Thymus (tissue), 11 donors: ENCODE results near the gene KIF13A. TPM values are rescaled to one million over a fixed set of nuclear protein-coding genes. Genes with fewer than 3 reads are reported as not detected.
"Not testable (repeated sequence)": the region's sequence is repeated elsewhere in the genome, so short reads cannot be mapped to it uniquely, and the experiment has no call there.

Experiments
- DNase-seq, 9 donors: peaks; one replicate each; pipeline ENCODE4 v3.0.0-alpha.2; 2013; ENCODE audit warnings: low spot score in 9 of 9, low read depth in 6 of 9, missing footprints in 1 of 9
- H3K27ac ChIP-seq, 2 donors: one replicate each; pipeline ENCODE4 v1.5.1; 2013; ENCODE audit warnings: control low read depth in 1 of 2, low read depth in 1 of 2, low read length in 1 of 2, mild to moderate bottlenecking in 1 of 2, moderate library complexity in 1 of 2
- H3K27me3 ChIP-seq, 2 donors: one replicate each; pipeline ENCODE4 v1.5.1; 2013; ENCODE audit warnings: low read length in 1 of 2; ENCODE audit not compliant: control insufficient read depth in 2 of 2, insufficient read depth in 1 of 2
- H3K36me3 ChIP-seq, 2 donors: one replicate each; pipeline ENCODE4 v1.5.1; 2013; ENCODE audit warnings: low read length in 1 of 2, mild to moderate bottlenecking in 1 of 2, moderate library complexity in 1 of 2; ENCODE audit not compliant: control insufficient read depth in 2 of 2, insufficient read depth in 2 of 2
- H3K4me1 ChIP-seq, 2 donors: one replicate each; pipeline ENCODE4 v1.5.1; 2013; ENCODE audit warnings: low read length in 2 of 2; ENCODE audit not compliant: control insufficient read depth in 2 of 2, insufficient read depth in 2 of 2
- H3K4me3 ChIP-seq, 2 donors: one replicate each; pipeline ENCODE4 v1.5.1; 2013; ENCODE audit warnings: low read length in 2 of 2, control low read depth in 1 of 2, mild to moderate bottlenecking in 1 of 2
- H3K9me3 ChIP-seq, 2 donors: one replicate each; pipeline ENCODE4 v1.5.1; 2013; ENCODE audit warnings: low read length in 1 of 2, mild to moderate bottlenecking in 1 of 2; ENCODE audit not compliant: control insufficient read depth in 2 of 2, insufficient read depth in 1 of 2
- WGBS: extraction: QIAGEN DNeasy Blood & Tissue Kit; methylation state at CpG from one replicate; pipeline ENCODE4 v1.1.7; 2013; 5-methylcytosine and 5-hydroxymethylcytosine counted together
- polyA plus RNA-seq: library from polyadenylated mRNA; stranded (reverse); fragments of 200-250 nt; gene quantifications from one replicate; pipeline ENCODE4 v1.2.3, GENCODE V29; 2013
- total RNA-seq: library from RNA; stranded (reverse); fragments of 120-200 nt; gene quantifications from one replicate; pipeline ENCODE4 v1.2.4, GENCODE V29; 2013
- donor health status: healthy.

The KIF13A gene
- total and polyA plus RNA-seq, 2 donors = 8.5 to 13.7 TPM

DNA sequence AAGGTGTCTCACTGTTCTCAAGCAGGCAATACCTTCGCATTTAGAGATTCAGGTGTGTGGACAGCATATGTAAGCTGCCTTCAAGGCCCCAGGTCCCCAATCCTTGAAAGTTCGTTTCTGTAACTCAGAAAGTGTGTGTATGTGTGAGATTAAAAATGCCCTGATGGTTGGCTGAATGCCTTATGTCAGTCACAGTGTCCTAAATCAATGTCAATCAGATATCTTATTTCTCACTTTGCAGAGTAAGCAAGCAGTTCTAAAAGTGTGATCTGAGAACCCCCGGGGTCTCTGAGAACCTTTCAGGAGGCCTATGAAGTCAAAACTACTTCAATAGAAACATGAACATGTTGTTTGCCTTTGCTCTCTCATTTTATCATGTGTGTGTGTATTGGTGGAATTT lies 157.5 kb downstream of the KIF13A start:
- no peak for DNase-seq
- 91% methylated on average over 3 of the region's 3 CpGs for WGBS
- Histone ChIP-seq H3K4me3 (no peak overlapping the region), H3K36me3 (no peaks in the 10 kb centered on the region), H3K27me3 (no peaks in the 10 kb centered on the region), H3K27ac (no peak overlapping the region), H3K4me1 (no peaks in the 10 kb centered on the region), H3K9me3 (no peaks in the 10 kb centered on the region)

DNA sequence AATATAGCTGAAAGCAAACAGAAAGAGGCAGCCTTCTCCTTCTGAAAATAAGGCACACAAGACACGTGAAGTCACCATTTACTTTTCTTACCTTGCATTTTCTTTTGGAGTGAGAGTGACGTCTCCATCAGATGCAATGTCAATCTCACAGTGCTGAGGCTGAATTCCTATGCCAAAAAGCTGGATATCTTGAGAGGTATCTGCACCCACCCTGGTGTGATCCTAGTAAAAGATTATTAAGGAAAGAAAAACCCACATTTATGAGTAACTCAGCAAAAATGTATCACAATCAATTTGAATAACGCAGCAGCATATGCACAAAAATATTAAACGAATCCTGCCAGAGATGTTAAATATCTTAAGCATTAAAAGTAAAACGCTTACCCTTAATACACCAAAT lies 159.3 kb downstream of the KIF13A start:
- no peaks in the 10 kb centered on the region for H3K36me3 ChIP-seq
- whole genome bisulfite sequencing = 96% methylated on average over 5 of the region's 5 CpGs
- DNase-seq = no peak

DNA sequence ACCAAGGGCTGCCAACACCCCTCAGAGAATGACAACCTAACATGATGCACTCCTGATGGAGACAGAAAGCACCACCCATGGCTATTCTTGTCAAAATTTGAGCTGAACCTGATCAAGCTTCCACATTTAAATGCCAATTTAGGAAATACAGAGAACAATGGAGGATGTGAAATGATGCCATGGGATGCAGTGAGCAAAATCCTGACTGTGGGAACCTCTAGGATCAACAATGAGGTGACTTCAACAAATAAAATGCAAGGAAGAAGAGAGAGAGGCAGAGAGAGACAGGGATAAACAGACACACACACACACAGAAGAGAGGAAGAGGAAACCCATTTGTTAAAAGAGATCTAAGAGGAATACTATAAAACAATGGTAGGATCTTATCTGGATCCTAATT lies 161.1 kb downstream of the KIF13A start:
- Histone ChIP-seq H3K9me3 (no peaks in the 10 kb centered on the region), H3K36me3 (no peaks in the 10 kb centered on the region), H3K27ac (no peak overlapping the region), H3K4me3 (no peak overlapping the region), H3K27me3 (no peaks in the 10 kb centered on the region), H3K4me1 (no peaks in the 10 kb centered on the region)
- no peak for DNase-seq

More for the DNA sequence above, 159.3 kb downstream of the KIF13A start:
- no peaks in the 10 kb centered on the region for H3K9me3 ChIP-seq
- no peak overlapping the region for H3K27ac ChIP-seq
- H3K27me3 ChIP-seq = no peaks in the 10 kb centered on the region
- H3K4me1 ChIP-seq = no peaks in the 10 kb centered on the region
- H3K4me3 ChIP-seq = no peak overlapping the region

DNA sequence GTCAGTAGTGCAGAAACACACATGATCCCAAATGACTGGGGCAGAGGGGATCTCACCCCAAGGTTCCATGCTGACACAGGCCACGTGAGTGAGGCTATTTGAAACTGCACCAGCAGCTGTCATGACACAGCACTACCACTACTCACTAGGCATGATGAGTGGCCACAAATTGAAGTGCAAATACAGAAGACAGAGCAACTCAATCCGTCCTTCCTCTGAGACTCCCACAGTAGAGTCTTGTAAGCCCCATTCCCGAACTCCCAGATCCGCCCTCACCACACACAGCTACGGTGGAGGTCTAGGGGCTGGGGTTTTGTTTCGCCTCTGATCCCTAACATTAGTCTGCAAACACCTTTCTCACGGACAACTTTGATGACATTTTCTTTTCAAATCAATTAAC lies 167.4 kb downstream of the KIF13A start:
- Histone ChIP-seq H3K36me3 (no peaks in the 10 kb centered on the region), H3K4me3 (no peak overlapping the region), H3K9me3 (no peaks in the 10 kb centered on the region), H3K27ac (no peak overlapping the region), H3K27me3 (no peaks in the 10 kb centered on the region), H3K4me1 (no peaks in the 10 kb centered on the region)
- 89% methylated on average over 7 of the region's 7 CpGs for WGBS
- no peak for DNase-seq

DNA sequence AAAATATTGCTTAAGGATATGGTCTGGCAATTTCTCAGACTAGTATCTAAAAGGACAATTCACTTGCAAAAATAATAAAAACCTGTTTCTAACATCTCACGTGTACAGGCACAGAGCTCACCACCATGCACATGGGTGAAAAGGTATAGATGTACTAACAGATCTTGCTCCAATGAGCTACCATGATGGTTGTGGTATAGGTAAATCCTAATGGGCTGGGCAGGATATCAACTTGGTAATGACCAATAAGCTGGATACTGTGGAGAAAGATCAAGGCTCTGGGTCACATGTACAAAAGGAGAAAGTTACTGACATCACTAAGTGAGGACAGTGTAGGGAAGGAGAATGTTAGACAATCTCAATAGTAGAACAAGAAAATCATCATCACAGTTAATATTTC lies 169.7 kb downstream of the KIF13A start:
- no peak overlapping the region for H3K27ac ChIP-seq
- no peaks in the 10 kb centered on the region for H3K4me1 ChIP-seq
- H3K4me3 ChIP-seq = no peak overlapping the region
- H3K27me3 ChIP-seq = no peaks in the 10 kb centered on the region
- DNase-seq = no peak
- H3K36me3 ChIP-seq = no peaks in the 10 kb centered on the region
- WGBS = 96% methylated on average over 1 of the region's 1 CpG
- H3K9me3 ChIP-seq = no peaks in the 10 kb centered on the region

DNA sequence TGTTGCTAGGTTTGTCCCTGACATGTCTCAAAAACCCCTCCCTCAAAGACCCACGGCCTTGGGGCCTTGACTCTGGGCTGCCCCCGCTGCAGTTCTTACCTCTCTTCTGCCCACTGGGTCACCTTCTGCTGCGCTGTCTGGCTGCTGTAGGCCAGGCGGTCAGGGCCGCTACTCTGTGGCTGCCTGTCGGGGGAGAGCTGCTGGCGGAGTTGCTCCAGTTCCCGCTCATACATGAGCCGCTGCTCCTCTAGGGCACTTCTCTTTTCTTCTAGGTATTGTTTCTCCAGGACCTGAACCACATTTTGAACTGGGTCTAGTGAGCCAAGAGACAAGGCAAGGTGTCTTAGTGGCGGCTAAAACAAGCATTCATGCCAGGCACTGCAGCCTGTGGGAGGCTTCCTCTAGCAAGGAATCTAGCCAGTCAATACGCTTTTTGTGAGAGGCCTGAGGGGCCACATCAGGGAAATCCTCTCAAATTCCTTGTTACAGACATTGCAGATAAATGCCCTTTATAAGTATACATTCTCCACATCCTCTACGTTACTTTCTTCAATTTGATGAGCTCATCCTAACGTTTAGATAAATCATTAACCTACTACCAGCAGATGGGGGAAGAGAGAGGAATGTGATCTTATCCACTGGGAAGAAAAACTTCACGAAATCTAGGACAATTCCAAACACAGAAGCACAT lies 170.4 kb downstream of the KIF13A start:
- WGBS = 96% methylated on average over 14 of the region's 14 CpGs
- H3K4me3 ChIP-seq = no peak overlapping the region
- H3K4me1 ChIP-seq = no peaks in the 10 kb centered on the region
- no peak for DNase-seq
- H3K27ac ChIP-seq = no peak overlapping the region
- H3K9me3 ChIP-seq = no peaks in the 10 kb centered on the region
- no peaks in the 10 kb centered on the region for H3K27me3 ChIP-seq
- no peaks in the 10 kb centered on the region for H3K36me3 ChIP-seq

DNA sequence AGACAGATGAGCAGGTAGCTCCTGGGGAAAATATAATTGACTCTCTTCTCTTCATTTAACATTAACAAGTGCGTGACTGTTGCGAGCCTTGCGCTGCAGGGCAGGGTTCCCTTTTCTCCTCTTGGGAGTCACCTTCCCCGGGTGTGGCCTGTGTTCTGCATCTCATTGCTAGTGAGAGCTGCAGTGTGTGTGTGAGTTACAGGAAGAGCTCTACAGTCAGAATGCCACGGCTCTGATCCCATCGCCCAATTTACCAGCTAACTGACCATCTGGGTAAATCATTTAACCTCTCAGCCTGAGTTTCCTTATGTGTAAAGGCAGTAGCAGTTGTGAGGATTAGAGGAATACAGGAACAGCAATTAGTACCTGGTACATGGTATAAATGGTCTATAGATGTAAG lies 173.9 kb downstream of the KIF13A start:
- Histone ChIP-seq H3K9me3 (no peaks in the 10 kb centered on the region), H3K27ac (no peak overlapping the region), H3K27me3 (no peaks in the 10 kb centered on the region), H3K4me1 (no peaks in the 10 kb centered on the region), H3K36me3 (no peaks in the 10 kb centered on the region), H3K4me3 (no peak overlapping the region)
- DNase-seq = no peak
- 97% methylated on average over 6 of the region's 6 CpGs for WGBS

DNA sequence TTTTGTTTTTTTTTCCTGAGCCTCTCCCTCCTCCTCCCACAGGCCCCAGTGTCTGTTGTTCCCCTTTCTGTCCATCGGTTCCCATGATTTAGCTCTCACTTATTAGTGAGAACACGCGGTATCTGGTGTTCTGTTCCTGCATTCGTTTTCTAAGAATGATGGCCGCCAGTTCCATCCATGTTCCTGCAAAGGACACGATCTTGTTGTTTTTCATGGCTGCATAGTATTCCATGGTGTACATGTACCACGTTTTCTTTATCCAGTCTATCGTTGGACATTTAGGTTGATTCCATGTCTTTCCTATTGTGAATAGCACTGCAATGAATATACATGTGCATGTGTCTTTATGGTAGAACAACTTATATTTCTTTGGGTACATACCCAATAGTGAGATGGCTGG lies 175.1 kb downstream of the KIF13A start:
- Histone ChIP-seq H3K9me3 (no peaks in the 10 kb centered on the region), H3K27me3 (no peaks in the 10 kb centered on the region), H3K36me3 (no peaks in the 10 kb centered on the region), H3K4me3 (no peak overlapping the region), H3K27ac (no peak overlapping the region), H3K4me1 (no peaks in the 10 kb centered on the region)
- no peak for DNase-seq
- WGBS = 92% methylated on average over 8 of the region's 8 CpGs

DNA sequence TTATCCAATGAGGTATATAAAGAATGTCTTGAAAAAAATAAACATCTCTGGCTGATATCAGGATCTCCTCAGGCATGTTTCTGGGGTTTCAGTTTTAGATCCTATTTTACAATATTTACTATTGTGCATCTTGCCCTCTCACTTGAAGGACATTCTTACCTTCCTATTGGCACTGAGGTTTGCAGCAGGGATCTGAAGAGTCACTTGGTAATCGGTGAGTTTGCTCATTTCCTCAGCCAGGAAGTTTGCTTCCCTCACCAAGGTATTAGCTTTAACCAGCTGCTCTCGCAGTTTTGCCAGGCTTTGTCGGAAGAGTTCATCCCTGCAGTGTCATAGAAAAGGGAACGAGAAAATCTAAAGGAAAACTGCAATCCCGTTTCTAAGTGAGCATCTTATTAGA lies 178.8 kb downstream of the KIF13A start:
- no peaks in the 10 kb centered on the region for H3K36me3 ChIP-seq
- H3K27ac ChIP-seq = no peak overlapping the region
- no peaks in the 10 kb centered on the region for H3K27me3 ChIP-seq
- no peak for DNase-seq
- H3K4me1 ChIP-seq = no peaks in the 10 kb centered on the region
- H3K4me3 ChIP-seq = no peak overlapping the region
- WGBS = 90% methylated on average over 5 of the region's 5 CpGs
- H3K9me3 ChIP-seq = no peaks in the 10 kb centered on the region

DNA sequence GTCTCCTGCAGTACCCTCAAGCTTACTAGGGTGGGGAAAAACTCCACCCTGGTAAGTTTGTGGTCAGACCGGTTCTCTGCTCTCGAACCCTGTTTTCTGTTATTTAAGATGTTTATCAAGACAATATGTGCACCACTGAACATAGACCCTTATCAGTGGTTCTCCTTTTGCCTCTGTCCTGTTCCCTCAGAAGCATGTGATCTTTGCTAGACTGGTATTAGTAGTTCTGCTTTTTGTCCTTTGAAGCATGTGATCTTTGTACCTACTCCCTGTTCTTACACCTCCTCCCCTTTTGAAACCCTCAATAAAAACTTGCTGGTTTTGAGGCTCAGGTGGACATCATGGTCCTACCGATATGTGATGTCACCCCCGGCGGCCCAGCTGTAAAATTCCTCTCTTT lies 180.0 kb downstream of the KIF13A start:
- H3K4me3 ChIP-seq, H3K9me3 ChIP-seq, H3K27me3 ChIP-seq, H3K27ac ChIP-seq, H3K36me3 ChIP-seq, H3K4me1 ChIP-seq, DNase-seq: not testable (repeated sequence)
- WGBS = 87% methylated on average over 5 of the region's 5 CpGs
